ENCODE results near the gene NEK2.
"Not testable (repeated sequence)": the region's sequence is repeated elsewhere in the genome, so short reads cannot be mapped to it uniquely, and the experiment has no call there.

DNA sequence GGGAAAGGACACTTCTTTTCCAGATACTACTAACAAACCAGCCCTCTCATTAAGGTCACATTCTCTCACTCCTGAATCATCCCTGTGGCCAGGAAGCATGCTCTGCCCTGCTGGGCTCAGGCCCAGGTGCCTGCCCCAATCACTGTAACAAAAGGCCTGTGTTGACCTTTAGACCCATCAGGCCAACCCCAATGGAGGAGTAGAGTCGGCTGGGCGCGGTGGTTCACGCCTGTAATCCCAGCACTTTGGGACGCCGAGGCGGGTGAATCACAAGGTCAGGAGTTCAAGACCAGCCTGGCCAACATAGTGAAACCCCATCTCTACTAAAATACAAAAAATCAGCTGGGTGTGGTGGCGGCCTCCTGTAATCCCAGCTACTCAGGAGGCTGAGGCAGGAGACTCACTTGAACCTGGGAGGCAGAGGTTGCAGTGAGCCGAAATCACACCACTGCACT lies 38.8 kb downstream of the NEK2 start:
- TF ChIP-seq, protein P1, sequence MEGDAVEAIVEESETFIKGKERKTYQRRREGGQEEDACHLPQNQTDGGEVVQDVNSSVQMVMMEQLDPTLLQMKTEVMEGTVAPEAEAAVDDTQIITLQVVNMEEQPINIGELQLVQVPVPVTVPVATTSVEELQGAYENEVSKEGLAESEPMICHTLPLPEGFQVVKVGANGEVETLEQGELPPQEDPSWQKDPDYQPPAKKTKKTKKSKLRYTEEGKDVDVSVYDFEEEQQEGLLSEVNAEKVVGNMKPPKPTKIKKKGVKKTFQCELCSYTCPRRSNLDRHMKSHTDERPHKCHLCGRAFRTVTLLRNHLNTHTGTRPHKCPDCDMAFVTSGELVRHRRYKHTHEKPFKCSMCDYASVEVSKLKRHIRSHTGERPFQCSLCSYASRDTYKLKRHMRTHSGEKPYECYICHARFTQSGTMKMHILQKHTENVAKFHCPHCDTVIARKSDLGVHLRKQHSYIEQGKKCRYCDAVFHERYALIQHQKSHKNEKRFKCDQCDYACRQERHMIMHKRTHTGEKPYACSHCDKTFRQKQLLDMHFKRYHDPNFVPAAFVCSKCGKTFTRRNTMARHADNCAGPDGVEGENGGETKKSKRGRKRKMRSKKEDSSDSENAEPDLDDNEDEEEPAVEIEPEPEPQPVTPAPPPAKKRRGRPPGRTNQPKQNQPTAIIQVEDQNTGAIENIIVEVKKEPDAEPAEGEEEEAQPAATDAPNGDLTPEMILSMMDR (IDR thresholded peaks at IDR 0.05; ENCODE audit: poor library complexity), result not testable (repeated sequence)
- not testable (repeated sequence) for TF ChIP-seq EZH2 (IDR thresholded peaks at IDR 0.05; ENCODE audit: borderline replicate concordance); EZH2phosphoT487 (IDR thresholded peaks at IDR 0.05; ENCODE audit: low read depth, severe bottlenecking, unreplicated experiment)
